Subcutaneous adipose tissue (tissue), 4 donors: ENCODE results near the gene RARA. TPM values are rescaled to one million over a fixed set of nuclear protein-coding genes. Genes with fewer than 3 reads are reported as not detected.

ENCODE experiments used
- total RNA-seq, 4 donors: library from RNA; depleted of rRNA; stranded (reverse); fragments of >200 nt; gene quantifications; one replicate each; pipeline ENCODE4 v1.1.0, GENCODE V29; 2016
- TF ChIP-seq, protein P1 (sequence below): fragments of 450-650 bp; IDR thresholded peaks from one replicate; pipeline ENCODE4 v1.5.1; 2016; ENCODE audit warnings: low read depth, mild to moderate bottlenecking, control low read depth, antibody characterized with exemption, moderate library complexity

Gene RARA
- total RNA-seq, 4 donors from 2014 or later, result 13.9 to 21.5 (median 17.9) TPM

DNA sequence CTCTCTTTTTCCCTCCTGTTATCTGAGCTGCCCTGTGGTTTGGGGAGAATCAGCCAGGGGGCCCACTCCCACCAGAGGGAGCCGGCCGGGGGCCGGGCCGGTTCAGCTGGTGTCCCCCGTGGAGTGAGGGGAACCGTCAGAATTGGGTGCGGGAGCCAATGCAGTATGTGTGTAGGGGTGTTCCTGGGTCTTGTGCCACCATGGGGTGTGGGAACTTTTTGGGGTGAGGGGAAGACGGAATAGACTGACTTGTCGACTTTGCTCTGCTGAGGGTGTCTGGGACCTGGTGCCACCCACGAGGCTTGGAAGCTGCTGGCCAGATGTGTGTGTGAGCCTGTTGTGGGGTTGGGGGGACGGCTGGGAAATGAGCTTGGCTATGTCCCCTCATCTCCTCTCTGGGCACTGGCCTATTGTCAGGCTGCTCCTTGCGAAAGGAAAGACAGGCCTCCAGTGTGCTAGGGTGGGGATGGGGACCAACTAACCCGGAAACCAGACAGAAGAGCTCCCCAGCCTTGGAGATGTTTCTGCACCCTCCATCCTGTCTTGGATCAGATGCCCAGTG, 9.9 kb downstream of the RARA start:
- TF ChIP-seq, protein P1, sequence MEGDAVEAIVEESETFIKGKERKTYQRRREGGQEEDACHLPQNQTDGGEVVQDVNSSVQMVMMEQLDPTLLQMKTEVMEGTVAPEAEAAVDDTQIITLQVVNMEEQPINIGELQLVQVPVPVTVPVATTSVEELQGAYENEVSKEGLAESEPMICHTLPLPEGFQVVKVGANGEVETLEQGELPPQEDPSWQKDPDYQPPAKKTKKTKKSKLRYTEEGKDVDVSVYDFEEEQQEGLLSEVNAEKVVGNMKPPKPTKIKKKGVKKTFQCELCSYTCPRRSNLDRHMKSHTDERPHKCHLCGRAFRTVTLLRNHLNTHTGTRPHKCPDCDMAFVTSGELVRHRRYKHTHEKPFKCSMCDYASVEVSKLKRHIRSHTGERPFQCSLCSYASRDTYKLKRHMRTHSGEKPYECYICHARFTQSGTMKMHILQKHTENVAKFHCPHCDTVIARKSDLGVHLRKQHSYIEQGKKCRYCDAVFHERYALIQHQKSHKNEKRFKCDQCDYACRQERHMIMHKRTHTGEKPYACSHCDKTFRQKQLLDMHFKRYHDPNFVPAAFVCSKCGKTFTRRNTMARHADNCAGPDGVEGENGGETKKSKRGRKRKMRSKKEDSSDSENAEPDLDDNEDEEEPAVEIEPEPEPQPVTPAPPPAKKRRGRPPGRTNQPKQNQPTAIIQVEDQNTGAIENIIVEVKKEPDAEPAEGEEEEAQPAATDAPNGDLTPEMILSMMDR, result no peak

DNA sequence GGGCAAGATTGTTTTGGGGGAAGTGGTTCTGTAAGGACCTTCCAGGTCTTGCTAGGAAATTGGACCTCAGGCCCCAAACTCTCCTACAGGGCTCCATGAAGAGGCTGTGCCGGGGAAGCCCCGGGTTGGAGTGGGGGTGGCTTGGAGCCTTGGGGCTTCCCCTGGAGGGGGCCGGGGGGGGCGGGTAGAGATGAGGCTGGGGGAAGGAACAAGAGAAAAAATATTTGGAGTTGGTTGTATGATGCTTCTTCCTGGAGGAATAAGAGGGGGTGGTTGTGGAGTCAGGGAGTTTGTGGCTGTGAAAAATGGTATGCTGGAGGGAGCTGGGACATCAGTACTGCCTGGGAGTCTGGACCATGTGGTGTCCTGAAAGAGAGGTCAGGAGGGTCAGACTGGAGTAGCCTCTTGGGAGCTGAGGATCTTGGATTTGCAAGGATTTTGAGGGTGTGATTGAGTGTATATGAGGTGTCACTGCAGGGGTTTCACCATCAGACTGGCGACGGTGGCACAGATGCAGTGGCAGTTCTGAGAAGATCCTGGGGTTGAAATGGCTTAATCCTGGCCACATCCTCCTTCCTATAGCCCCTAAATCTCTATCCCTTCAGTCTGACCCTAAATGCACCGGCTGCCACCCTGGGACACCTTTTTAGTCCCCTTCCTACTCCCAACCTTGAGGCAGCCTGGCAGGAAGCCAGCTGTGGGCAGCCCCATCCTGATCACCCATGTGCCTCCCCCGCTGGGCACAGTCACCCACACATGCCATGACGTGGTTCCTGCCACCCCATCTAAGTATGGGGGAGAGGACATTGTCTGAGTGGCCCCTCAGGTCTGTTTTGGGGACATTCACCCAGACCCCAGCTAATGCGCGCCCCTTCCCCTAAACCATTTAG, 10.9 kb downstream of the RARA start:
- TF ChIP-seq, protein P1, result no peak

DNA sequence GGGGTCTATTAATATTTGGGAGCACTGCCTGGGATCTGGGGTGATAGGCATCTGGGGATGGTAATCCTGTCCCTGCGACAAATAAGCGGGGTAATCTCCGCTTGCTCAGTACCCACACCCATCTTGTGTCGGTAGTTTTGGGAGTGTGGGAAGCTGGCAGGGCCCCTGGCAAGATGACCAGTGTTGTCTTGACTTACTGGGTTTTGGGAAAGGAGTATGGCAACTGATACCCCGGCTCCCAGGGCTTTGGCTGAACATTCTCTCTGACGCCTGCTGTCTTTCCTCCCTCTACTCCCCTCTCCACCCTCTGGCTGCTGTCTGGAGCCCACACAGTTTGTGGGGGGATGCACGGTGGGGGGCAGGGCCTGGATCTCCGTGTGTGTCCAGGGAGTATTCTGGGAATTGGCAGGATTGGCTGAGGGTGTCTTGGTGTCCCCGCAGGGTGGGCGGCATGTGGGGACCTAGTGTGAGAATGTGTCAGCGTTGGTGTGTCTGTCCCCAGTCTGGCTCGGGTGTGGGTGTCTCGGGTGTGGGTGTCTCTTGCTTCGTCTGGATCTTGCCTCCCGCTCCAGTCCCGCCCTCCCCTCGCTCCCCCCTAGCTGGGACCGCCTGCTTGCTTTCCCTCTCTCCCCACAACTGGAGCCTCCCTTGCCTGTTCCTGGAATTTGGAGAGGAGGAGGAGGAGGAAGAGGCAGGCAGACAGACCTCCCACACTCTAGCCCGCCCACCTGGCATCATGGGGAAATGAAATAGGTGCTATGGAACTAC, 12.0 kb downstream of the RARA start:
- TF ChIP-seq, protein P1, result no peak

DNA sequence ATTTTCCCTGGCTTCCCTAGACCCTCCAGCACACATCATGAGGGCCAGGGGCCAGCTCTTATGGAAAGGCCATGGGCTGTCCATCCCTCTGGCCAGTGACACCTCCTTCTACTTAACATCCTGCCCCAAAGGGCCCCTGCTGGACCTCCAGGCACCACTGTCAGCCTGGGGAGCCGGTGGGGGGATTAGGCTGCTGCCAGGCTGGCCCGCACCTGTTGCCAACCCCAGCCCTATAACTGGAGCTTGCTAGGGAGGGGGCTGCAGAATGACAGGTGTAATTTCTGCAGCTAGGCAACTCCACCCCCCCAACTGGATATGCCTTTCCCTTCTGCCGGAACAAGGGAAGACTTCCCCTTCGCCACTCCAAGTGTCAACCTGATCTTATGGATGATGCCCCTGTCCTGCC, 12.5 kb downstream of the RARA start:
- TF ChIP-seq, protein P1, result no peak

DNA sequence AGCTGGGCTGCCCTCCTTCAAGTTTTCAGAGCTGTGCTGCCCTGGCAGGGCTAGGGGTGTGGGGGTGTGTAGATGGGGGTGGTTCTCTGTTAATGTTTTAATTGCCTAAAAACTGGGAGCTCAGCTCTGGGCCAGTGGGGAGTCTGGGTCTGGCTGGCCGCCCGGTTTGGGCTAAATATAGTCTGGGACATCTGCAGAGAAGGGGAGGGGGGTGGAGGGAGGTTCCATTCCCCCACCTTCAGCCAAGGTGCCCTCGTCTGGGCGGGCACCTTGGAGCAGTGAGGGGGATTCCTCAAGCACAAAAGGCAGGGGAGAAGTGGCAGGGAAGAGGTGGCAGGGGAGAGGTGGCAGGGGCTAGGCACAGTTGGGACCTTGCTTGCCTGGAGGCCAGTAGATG, 13.0 kb downstream of the RARA start:
- TF ChIP-seq, protein P1, result no peak

DNA sequence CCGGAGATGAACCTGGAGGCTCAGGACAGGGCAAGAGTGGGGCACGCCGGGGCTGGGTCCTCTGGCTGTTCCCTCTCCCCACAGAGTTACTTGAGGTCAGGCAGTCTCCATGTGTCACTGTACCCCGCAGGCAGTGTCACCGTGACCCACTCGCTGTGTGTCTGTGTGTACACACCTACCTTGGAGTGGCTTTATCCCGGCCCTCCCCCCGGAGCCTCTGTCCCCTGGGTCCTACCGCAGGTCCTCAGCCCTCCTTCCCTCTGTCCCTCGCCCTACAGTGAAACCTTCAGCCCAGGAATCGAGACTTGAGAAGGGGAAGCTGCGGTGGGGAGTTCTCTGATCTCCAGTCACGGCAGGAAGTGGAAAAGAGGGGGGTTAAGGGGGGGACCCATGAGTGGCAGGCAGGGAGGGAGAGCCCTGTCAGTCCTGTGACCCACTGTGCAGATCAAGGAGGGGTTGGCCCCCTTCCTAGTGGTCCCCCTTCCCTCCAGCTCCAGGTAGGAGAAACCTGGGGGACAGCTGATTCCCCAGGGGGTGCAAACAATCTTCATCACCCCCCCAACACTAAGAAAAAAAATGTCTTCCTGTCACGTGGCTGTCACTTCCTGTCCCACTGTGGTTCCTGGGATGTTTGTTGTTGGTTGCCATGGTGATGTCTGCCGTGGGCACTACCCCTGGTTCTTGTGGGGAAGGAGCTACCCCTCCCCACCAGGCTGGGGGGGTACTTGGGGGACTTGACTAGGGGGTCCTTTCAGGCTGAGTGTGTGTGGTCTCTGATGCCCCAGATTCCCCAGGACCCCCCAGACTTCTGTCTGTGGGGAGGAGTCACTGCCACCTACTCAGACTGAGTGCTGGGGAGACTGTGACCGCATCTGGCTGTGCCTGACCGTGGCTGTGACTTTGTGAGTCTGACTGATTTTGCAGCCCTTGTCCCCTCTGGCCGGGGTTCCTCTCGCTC, 13.7 kb downstream of the RARA start:
- TF ChIP-seq, protein P1, result no peak
